Measurements from ENCODE around the gene TNFRSF19.

The TNFRSF19 gene

DNA sequence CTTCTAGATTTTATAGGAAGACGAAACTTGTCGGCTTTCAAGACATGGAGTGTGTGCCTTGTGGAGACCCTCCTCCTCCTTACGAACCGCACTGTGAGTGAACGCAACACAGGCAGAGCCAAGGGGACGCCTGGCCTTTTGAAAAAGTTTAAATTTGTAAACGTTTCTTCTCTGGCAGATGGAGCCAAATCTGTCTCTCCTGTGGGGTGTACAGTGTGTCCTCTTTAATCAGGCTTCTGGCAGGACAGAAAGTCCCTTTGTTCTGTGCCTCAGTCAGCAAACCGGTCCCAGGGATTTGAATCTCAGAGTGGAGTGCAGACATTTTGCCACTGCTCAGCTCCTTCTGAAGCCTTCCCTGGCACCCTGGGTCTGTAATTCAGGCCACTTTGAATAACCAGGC, 56.5 kb downstream of the TNFRSF19 start:
- in situ Hi-C loops (cut with MboI; ENCODE audit: low sequenced_read_pairs), result no loop called here

DNA sequence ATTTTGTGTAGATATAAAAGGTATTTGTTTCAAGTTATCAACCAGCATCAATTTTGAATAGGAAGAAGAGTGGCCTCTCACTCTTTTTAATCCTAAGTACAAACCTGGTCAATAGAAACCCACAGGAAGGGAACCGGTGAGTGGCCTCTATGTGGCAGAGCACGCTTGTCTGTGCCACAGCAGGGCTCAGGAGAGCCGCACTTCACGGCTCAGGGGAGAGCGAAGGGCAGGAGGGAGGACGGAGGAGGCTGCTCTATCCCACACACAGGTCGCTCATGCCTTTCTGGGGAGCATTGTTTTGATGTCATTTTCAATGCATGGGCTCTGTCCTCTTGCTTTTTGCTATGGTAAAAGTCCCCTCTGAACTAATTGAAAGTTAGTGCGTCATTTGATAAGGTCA, 57.2 kb downstream of the TNFRSF19 start:
- in situ Hi-C loops (cut with MboI; ENCODE audit: low sequenced_read_pairs), result no loop called here

DNA sequence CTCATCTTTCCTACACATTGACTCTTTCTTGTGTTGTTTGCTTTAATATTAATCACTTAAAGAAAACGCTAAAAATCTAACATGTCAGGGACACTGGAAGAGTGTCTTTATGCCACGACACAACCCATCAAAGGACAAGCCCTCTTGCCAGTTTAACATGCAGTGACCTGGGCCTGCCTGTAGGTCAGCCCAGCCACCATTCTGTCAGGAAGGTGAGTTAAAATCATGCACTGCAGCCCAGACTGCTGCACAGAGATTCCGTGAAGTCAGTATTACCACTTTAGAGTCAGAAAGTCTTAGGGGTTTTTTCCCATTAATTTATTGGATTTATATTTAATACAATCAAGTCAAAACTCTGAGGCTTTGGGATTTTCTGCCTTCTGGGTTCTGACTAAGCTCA, 58.0 kb downstream of the TNFRSF19 start:
- in situ Hi-C loops (cut with MboI; ENCODE audit: low sequenced_read_pairs), result no loop called here

DNA sequence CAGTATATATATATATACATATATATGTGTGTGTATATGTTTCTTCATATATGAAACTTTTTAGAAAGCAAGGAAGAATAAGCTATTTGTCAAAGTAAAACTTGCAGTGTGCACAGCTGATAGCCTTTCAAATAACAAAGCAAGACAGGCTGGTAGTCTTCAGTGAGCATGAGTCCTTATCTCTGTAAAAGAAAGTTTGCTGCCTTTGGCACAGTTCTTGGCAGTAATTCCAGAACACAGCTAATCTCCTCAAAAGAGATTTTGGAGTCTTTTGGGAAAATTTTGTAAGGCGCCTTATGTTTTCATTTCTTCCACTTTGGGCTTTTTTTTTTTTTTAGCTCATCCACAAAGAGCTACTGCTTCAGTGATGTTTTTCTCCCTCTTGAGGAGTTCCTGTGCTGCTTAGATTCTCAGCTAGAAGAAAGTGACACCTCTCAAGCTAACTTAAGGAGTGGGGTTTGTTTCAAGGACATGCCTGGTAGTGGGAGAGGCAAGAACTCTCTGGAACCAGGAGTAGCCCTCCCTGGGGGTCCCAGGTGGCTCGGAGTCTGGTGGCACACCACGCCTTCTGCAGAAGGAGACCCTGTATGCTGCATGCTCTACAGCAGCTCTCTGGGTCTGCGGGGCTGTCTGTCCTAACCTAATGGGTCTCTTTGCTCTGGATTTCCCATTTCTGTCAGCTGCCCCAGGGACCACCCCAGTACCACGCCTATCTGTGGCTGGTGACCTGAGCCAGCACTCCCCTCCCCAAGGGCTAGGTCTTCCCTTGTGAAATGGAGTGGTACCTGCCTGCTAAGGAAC, 58.8 kb downstream of the TNFRSF19 start:
- in situ Hi-C loops (cut with MboI; ENCODE audit: low sequenced_read_pairs), result no loop called here

DNA sequence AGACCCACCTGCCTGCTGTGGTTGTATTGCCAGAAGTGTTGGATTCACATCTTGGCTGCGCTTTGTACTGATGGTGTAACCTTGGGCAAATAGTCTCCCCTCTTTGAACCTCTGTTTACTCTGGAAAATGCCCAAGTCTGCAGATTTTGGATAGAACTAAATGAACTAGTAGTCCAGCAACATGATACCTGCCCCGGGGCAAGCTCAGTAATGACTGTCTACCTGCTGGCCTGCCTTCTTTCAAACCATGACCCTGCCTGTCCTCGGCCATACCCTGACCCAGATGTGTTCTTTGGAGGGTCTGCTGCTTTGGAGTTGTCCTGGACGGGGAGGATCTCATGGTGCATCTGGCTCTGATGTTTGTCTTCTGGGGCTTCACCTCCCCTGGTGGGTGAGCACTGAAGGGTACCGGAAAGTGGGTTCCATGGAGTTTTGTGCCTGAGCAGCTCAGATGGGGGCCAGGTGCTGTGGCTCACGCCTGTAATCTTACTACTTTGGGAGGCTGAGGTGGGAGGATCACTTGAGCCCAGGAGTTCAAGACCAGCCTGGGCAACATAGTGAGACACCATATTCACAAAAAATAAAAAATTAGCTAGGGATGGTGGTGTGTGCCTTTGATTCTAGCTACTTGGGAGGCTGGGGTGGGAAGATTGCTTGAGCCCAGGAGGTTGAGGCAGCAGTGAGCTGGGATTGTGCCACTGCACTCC, 59.5 kb downstream of the TNFRSF19 start:
- in situ Hi-C loops (cut with MboI; ENCODE audit: low sequenced_read_pairs), result no loop called here

DNA sequence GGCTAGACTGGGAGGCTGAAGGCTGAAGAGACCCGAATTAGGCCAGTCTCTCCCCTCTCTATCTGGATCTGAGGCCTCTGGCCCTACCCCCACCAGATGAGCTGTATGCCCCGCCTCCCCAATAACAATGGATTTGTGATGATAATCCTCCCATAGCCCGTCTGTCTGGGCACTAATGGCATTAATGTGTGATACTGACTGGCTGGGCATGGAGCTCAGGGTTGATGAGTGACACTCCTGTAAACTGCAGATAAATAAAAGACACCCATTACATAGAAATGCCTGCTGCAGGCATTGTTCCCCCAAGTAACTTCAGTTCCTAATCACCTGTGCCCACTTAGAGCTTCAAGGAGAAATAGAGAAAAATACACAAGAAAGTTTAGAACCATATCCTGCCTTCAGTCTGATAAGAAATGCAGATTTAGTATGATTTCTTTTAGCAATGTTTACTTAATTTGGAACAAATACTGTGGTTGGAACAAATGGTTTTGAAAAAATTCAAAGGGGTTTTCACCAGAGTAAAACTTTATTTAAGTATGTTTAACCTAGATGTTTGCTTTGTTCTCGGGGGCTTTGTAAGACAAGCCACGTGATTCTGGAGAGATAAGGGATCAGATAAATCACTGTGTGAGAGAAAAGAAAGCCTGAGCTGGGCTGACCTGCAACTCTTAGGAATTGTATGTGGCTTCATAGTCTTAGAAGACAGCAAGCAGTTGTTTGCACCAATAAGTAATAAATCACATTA, 60.3 kb downstream of the TNFRSF19 start:
- in situ Hi-C loops (cut with MboI; ENCODE audit: low sequenced_read_pairs), result no loop called here

DNA sequence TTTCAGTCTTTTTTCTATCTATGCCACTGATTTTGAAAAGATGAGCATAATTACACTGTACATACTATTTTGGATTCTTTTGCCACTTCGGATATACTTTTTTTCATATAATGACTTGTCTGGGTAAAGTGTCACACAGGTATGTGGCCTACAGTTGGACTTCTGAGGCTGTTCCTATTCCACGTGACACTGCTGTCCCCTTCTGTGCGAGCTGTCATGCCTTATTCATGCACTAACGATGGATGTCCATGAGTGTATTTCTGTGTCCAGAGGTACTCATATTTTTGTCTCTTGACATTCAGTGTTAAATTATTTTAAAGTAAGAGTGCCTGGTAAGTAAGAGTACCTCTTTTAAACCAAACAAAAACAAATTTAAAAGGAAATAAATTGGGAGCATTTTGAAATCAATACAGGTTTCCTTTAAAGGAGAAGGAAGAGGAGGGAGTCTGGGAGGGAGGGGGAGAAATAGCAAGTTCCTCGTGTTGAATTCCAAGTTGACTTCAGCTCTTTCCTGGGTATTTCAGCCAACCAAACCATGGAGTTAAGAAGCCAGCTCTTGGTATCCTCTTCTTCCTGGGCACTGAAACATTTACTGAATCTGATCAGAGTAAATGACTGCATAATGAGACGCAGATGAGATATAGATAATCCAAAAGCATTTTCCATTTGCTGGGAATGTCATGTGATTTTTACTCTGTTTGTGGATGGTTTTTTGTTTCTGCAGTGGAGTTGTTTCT, 61.3 kb downstream of the TNFRSF19 start:
- in situ Hi-C loops (cut with MboI; ENCODE audit: low sequenced_read_pairs), result no loop called here

DNA sequence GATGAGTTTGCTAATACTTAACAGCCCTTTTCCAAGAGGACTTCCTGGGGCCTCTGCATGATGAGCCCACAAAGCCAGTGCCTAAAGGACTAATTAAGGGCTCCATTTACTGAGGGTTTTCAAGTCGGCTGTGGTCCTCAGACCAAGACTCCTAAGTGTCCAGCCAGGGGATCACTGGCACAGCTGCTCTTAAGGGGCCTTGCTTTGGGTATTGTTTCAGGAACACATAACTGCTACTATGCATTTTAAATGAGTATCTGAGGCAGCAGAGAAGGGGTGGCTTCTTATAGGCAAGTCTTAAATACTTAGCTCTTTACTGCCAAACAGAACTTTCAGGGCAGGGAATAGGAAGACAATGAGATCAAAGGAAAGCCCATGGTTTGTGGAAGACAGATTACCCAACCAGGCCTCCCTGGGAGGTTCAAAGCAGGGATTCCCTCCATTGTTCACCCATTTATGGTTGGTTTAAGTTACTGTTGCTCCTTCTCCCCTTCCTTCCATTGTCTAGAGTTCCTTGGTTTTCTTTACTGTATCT, 61.9 kb downstream of the TNFRSF19 start:
- in situ Hi-C loops (cut with MboI; ENCODE audit: low sequenced_read_pairs), result no loop called here

DNA sequence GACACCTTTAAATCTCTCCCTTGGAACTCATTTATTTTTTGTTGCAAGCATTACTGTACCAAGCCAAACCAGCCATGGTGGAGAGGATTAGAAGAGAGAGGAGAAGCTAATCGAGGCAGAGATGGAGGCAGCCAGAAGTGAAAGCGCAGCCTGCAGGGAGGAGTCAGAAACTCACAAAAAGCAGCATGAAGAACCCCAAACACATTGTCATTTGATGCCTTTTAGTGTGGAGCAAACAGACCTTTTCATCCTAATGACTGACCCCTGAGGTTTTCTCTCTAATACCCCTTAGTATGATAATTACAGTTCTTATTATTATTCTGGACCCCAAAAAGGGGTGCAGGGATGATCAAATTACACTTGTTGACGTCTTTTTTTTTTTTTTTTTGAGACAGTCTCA, 62.5 kb downstream of the TNFRSF19 start:
- in situ Hi-C loops (cut with MboI; ENCODE audit: low sequenced_read_pairs), result no loop called here

DNA sequence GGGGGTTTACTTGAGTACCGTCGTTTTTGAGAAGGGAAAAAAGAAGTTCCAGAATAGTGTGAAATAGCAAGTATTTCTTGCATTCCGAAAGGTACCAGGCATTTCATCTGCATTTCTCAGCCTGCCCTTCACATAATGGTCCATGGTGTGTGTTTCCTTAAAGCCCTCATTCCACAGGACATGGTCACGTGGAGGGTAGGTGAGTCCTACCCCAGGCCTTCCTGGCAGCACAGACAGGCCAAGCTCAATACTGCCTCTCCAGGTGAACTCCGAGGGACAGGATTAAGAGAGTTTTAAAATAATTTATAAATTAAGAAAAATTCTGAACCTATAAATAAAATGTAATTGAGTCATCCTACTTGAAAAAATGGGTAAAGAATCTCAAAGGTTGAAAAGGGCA, 64.7 kb downstream of the TNFRSF19 start:
- in situ Hi-C loops (cut with MboI; ENCODE audit: low sequenced_read_pairs), result no loop called here

DNA sequence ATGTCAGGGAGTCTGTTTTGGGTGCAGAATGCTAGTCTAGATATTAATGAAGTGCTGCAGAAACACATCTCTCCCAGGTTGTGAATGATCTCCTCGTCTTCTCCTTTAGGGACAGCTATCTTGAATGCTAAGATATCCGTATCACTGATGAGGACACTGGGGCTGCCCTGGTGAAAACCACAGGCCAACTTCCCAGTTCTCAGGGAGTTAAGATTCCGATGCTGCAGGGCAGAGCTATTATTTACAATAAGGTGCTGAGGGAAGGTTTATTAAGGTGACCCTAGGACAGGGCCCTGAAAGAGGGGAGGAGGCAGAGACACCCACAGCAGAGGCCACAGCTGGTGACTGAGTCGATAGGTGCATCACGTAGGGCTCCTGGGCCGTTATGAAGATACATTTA, 66.1 kb downstream of the TNFRSF19 start:
- in situ Hi-C loops (cut with MboI; ENCODE audit: low sequenced_read_pairs), result no loop called here

DNA sequence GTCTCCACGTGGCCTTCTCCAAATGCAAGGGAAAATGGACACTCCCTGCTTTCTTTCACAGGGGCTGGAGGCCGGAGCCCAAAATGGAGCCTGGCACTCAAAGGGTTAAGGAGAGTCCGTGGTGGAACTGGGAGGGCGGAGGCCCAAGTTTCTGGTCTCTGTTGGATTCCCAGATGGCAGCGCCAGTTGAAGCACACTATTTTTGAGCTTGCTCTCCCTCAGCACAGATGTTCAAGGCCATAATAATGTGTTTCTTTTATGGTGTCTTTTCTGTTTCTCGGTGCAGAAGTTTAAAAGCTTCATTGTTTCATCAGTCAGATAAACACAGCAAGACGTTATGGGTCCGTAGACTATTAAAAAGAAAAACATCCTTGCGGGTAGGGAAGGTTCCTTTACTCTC, 67.6 kb downstream of the TNFRSF19 start:
- in situ Hi-C loops (cut with MboI; ENCODE audit: low sequenced_read_pairs), result no loop called here

DNA sequence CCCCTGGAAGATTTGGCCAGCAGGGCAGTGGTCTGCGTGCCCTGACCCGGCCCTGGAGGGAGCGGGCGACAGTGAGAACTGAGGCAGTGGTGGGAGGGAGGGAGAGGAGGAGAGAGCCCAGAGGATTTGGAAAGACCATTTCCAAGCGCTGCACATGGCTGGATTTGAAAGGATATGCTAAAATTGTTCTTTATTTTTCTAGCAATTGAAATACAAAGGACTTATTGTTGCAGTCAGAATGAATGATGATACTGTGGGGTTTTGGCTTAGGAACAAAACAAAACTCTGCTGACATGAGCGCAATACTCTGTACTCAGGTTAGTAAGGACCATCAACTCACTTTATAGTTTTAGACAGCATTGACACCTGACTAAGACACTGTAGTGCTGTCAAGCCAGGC, 69.5 kb downstream of the TNFRSF19 start:
- in situ Hi-C loops (cut with MboI; ENCODE audit: low sequenced_read_pairs), result no loop called here

DNA sequence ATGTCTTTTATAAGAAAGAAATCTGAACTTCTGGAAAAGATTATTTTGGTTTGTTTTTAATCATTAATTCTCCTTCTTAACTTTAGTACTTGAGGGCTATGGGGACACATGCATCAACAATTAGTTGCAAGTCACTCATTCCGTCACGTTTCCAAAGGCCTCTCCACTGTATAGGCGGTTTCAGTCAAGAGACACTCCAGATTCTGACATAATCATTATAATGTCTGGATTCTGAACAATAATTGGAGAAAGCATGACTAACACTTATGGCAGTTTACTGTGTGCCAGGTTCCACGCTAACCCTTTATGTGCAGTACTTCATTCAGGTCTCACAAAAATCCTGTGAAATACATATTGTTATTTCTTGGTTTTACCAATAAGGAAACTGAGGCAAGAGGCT, 71.9 kb downstream of the TNFRSF19 start:
- in situ Hi-C loops (cut with MboI; ENCODE audit: low sequenced_read_pairs), result no loop called here

DNA sequence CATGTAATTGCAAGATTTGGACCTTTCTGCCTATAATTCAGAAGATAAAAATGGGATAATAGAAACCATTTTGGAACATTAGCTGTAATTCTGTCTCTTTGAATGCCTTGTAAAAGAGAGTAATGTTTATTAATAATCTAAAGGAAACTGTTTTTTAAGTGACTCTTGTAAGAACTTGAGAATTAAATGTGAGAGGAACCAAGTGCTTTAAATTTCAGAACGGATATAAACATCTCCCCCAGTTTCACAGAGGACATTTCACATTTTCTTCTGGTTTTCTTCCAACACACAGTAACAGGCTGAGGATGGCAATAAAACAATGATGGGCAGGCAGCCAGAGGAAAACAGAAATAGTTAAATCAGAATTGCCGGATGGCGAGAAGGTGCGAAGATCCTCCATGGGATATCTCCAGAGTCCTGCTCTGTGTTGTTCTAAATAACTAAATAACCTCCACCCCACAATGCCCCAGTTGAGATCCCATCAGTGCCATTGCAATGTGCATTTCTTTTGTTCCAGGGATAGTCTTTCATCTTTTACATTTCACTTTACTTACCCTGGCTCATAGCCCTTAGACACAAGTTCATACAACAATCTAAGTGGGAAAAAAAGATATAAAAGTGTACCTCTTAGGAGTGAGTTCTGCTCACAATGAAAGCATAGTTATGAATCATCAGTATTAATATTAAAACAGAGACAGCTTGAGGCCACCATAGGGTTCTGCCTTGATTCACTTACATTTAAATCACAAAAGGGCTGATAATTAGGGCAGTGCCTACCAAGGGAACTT, 73.3 kb downstream of the TNFRSF19 start:
- in situ Hi-C loops (cut with MboI; ENCODE audit: low sequenced_read_pairs), result no loop called here

DNA sequence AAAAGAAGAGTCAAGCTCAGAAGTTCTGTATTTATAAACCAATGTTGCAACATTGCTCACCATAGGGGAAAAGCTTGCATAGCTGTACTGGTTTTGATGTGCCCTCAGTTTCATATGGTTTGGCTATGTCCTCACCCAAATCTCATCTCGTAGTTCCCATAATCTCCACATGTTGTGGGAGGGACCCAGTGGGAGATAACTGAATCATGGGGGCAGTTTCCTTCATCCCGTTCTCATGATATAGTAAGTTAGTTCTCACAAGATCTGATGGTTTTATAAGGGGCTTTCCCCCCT, 73.9 kb downstream of the TNFRSF19 start:
- in situ Hi-C loops (cut with MboI; ENCODE audit: low sequenced_read_pairs), result no loop called here

DNA sequence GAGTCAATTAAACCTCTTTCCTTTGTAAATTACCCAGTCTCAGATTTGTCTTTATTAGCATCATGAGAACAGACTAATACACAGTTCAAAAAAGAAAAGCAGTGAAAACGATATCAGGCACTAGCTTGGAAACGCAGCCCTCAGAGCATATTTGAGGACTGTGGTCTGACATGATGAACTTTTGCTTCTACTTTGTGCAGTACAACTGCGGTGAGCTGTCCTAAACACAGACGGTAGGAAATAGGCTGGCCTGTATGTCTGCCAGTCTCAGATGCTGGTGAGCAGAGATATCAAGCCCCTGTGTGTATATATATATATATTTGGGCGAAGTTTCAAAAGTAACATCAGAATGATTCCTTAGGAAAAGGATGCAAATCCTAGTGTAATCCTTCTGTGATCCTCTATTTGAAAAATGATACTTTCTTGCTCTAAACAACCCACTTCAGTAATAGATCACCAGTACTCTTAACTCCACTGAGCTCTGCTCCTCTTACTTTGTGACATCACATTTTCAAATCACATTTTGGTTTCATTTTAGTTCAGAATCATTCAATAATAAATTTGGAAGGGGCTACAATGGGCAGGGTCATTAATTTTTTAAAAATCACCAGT, 74.4 kb downstream of the TNFRSF19 start:
- in situ Hi-C loops (cut with MboI; ENCODE audit: low sequenced_read_pairs), result no loop called here

DNA sequence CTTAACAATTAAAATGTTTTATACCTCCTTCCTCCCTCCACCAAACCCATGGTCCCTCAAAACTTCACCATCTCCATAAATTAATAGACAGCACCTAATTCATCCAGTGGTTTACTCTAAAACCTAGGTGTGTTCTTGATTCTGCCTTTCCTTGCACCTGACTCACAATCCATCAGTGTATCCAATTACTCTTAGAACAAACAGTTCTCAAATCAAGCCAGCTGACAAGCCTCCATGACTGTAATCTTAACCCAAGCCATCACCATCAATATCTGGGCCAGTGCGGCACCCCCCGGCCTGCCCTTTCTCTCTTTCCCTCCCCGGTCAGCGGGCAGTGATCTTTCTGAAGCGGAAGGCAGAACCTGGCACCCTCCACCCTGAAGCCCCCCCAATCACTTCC, 75.6 kb downstream of the TNFRSF19 start:
- in situ Hi-C loops (cut with MboI; ENCODE audit: low sequenced_read_pairs), result no loop called here

DNA sequence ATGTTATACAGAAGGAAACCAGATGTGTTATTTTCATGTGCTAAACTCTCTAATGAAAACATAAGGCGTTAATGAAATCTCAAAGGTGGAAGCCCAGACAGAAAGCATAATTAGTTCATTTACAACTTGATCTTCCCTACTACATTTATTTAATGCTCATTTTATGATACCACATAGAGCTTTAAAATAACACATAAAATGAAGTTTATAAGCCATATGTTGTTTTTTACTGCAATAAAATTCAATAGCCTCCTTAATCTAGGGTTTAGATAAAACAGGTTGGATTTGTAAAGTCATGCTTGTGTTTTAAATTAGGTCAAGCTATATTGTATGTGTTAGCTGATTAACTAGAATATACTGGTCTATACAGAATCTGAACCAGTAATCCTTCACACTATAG, 81.2 kb downstream of the TNFRSF19 start:
- in situ Hi-C loops (cut with MboI; ENCODE audit: low sequenced_read_pairs), result no loop called here

DNA sequence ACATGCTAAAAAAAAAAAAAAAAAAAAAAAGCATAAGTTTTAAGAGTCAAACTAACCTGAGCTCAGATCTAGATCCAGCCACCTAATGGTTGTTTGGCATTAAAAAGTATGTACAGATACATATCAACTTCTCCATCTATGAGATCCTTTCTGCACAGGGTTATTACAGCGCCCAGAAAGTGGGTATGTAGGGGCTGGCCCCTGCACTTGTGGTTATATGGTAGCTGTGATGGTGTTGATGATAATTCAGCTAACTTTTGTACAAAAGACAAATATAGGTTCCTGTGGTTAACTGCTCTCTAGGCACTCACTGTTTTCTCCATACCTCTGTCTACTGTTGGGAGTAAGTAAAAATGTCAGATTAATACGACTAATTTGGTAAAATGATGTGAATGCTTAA, 81.7 kb downstream of the TNFRSF19 start:
- in situ Hi-C loops (cut with MboI; ENCODE audit: low sequenced_read_pairs), result no loop called here

Data from HL-60/S4 (cell line).